Activated CD8-positive, alpha-beta memory T cell treated with anti-CD3 and anti-CD28 coated beads for 36 hours (primary cell): ENCODE measurements around the gene ZDHHC3. TPM values are rescaled to one million over a fixed set of nuclear protein-coding genes. Genes with fewer than 3 reads are reported as not detected.

Source experiments
- CTCF ChIA-PET: fragments of 350-600 bp; sonication (Branson Sonifier 250); formaldehyde crosslinking; loops from one replicate; lab custom pipeline; 2021; ENCODE audit warnings: antibody characterized with exemption; lab: Charles Lee
- POLR2A ChIA-PET: fragments of 350-600 bp; sonication (Branson Sonifier 250); formaldehyde crosslinking; loops from one replicate; lab custom pipeline; 2021; ENCODE audit warnings: antibody characterized with exemption; lab: Charles Lee
- total RNA-seq, 2 experiments: library from RNA; stranded (reverse); gene quantifications; one replicate each; pipeline ENCODE4 v1.2.3, GENCODE V29; 2021

The ZDHHC3 gene
- total RNA-seq, 2 experiments from 2014 or later = 42.8 to 46.7 TPM

DNA sequence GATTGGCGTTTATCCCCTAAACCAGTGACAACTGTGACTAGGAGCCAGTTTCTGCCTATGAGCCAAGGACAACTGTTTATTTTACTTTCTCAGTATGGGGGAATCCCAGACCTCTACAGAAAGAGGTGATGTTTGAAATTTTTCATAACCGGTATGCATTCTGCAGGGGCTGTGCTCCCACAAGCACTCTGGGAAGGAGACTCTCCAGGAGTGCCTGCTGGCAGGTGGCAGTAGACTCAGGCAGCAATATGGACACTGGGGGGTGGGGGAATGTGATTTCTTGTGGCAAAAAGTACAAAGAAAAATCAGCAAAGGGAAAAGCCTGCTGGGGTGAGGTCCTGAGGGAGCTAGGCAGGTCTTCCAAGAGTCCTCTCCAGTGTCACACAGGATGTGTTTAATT is 95.7 kb downstream of the ZDHHC3 start:
- ChIA-PET CTCF (no interaction called here), POLR2A (no interaction called here)

DNA sequence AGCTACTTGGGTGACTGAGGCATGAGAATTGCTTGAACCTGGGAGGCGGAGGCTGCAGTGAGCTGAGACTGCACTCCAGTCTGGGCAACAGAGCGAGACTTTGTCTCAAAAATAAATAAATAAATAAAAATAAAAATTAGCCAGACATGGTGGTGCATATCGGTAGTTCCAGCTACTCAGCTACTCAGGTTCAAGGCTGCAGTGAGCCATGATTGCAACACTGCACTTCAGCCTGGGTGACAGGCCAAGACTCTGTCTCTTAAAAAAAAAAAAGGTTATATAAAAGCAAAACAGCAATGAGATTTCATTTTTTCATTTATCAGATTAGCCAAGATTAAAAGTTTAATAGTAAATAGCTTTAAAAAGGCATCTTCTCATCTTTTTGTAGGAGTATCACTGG is 98.6 kb downstream of the ZDHHC3 start:
- ChIA-PET CTCF (interaction anchor here (0.5 kb wide), 1 partner anchor 271 kb away, joined by 3 read pairs; no protein-coding TSS in a partner anchor), POLR2A (no interaction called here)

DNA sequence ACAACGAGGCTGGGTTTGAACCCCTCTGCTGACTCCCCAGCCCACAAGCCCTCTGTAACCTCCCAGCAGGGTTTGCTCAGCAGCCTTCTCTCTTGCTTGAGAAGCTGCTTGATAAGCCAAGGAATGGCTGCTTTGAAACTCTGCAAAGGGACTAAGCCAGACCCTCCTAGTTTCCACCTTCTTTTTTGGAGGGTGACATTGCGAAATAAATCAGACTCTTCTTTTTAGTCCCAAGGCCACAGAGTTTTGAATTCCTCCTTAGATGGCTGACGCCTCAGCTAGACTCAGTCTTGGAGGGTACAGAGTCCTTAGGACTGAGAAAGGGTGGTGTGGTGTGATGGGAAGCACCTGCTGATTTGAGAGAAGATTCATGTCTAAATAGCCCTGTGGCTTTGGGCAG is 100.4 kb downstream of the ZDHHC3 start:
- ChIA-PET CTCF (no interaction called here), POLR2A (interaction anchor here (0.7 kb wide), 1 partner anchor 43 kb away, joined by 3 read pairs; no protein-coding TSS in a partner anchor)

Other genes starting within 250 kb of the ZDHHC3 start
- gene ZNF501, start 246.5 kb downstream of the ZDHHC3 start, total RNA-seq = 1 to 10 TPM; 3.6 to 5.0 TPM
- 10 to 100 TPM; 44.5 to 52.9 TPM for gene KIAA1143, start 214.6 kb downstream of the ZDHHC3 start, total RNA-seq
- gene KIF15, start 214.4 kb downstream of the ZDHHC3 start, total RNA-seq = 10 to 100 TPM; 24.0 to 25.7 TPM
- 1 to 10 TPM; 9.4 TPM for gene TMEM42, start 114.3 kb downstream of the ZDHHC3 start, total RNA-seq
- not detected for gene TGM4, start 101.6 kb downstream of the ZDHHC3 start, total RNA-seq
- gene EXOSC7, start 70 bp upstream of the ZDHHC3 start, total RNA-seq = 10 to 100 TPM; 90.0 to 98.0 TPM
- gene CLEC3B, start 50.1 kb upstream of the ZDHHC3 start, total RNA-seq = under 1 TPM in 1 of 2 experiments, not detected in 1; 0.27 TPM
- gene CDCP1, start 170.2 kb upstream of the ZDHHC3 start, total RNA-seq = 1 to 10 TPM; 1.7 to 2.1 TPM